ENCODE measurements around the gene PLP2.

PLP2 gene

DNA sequence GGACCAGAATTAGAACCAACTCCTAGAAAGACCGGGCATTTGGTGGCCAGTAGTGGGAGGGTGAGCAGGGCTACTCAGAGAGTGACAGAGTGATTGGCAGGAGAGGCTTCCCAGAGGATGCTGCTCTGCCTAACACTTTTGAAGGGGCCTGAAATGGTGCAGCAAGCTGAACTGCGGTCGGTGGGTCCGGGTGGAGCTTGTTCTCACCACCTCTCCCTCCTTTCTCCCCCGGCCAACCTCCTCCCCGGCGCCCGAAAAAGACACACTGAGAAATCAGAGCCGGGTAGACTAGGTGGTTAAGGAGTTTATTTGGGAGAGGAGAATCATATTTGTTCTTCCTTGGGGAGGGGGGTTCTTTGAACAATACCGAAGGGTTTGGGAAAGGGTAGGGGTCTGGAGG, 15.8 kb downstream of the PLP2 start:
- DNase-seq = no peak

DNA sequence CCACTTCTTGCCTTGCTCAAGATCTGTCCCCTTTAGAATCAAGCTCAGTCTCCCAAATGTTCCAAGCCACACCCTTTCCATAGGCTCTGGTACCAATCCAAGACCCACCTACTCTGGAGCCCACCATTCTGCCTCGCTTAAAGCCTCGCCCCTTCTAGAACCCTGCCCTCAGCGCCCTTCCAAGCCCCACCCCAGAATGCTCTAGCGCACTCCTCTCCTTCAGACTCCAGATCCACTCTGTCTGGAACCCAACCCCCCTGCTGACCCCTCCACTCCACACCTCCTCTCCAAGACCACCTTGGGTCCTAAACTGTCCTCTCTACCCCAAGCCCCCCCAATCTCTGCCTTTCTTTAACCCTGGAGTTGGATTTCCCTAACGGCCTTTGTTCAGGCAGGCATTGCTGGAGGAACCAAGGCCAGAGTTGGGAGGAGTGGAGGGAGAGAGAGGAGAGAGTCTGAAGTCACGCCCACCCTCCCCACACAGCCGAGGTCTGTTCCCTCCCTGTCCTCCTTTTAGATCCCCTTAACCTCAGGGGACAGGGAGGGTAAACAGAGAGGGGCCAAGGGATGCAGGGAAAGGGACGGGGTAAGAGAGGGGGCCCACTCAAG, 16.9 kb downstream of the PLP2 start:
- no peak for DNase-seq

DNA sequence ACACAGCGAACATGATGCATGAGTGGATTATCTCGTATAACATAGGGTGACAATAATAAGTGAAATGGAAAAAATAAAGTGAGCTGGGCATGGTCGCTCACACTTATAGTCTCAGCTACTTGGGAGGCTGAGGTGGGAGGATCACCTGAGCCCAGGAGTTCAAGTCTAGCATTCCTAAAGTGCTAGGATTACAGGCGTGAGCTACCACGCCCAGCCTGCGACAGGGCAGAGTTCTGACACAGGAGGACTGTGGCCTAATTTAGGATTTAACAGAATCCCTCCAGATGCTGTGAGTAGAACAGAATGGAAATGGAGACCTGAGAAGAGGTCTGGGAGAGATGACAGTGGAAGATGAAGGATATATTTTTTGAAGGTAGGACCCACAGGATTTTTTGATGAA, 17.9 kb downstream of the PLP2 start:
- DNase-seq = no peak

DNA sequence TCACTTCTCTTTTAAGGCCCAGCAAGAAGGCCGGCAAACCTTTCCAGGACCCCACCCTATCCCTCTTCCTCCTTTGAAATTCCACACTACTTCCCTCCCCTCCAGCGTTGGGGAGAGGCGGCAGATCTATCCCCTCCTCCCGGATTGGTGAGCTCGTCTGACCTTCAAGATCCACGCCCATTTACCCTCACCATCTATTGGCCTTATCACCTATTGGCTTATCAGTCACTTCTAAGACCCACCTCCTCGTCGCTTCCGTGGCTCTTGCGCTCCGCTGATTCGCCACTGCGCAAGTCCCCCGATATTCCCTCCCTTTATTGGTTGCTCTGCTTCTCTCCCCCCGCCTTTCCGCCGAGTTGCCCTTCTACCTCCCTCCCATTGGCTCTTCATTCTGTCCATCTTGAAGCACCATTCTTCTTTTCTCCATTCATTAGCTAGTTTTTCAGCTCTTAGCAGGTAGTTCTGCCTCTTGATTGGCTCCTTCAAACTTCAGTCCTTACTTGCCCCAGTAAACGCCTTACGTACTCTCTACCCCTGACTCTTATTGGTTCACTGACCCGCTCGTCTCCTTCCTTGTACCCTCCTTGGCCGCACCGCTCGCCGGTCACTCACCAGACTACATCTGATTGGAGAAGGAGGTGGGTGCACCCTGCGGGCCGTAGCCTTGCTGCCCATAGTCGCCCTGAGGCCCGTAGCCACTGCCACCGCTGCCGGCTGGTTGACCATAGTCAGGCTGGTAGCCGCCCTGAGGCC, 19.3 kb downstream of the PLP2 start:
- no peak for DNase-seq

DNA sequence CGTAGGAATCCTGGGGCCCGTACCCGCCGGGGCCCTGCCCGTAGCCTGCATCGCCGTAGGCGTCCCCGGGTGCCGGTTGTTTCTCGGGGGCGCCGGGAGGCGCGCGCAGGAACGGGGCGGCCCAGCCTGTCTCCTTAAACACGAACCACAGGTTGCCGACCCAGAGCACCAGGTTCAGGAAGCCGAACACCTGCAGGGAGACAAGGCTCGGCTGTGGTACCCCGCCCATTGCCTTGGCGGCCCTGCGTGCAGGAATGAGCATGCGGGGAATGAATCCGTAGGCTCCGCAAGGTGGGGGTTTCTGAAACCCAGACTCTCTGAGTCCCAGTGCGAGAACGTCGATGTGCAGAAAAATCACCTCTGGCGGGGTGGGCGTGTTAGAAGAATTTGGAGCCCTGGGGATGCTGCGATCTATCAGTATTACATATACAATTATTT, 19.9 kb downstream of the PLP2 start:
- DNase-seq = no peak

DNA sequence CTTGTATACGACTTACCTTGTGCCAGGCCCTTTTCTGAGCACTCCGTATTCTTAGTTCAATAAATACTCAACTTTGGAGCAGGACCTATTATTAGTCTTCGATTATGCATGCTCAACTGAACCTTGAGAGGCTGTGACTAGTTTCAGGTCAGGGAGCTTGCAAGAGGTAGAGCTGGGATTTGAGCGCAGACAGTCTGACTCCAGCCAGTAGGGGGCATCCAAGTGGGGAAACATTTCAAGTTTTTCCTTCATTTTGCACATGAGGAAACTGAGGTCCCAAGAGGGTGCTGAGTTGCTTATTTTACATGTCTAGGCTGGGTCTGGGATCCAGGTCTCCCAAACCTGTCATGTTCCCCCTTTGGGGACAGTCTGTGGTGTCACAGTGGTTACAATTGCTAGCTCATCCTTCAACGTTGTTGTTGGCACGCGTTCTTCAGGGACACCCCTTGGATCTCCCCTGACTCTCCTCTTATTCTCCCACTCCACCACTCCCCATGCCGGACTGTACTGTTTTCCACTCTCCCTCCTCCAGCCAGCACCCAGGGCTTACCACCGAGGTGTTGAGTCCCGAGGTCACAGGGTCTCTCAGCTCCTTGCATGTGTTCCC, 21.1 kb downstream of the PLP2 start:
- DNase-seq = peak in 1 of 2 experiments; percentile 14

DNA sequence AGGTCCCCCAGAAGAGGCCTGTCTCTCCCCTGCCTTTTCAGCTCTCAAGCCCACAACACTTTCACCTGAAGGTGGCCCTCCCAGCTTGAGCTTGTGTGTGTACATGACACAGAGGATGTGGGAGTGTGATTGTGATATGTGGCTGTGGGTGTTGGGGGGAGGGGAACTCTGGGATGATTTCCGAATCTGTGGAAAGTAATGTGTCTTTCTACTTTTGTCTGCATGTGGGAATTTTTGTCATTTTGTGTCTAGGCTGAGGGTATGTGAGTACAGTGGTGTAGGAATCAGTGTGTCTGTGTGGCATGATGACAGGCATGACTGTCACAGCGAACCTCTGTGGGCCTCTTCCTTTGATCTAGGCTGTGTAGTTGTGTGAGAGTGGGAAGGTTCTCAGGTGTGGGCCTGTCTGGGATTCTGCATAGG, 21.9 kb downstream of the PLP2 start:
- no peak for DNase-seq

DNA sequence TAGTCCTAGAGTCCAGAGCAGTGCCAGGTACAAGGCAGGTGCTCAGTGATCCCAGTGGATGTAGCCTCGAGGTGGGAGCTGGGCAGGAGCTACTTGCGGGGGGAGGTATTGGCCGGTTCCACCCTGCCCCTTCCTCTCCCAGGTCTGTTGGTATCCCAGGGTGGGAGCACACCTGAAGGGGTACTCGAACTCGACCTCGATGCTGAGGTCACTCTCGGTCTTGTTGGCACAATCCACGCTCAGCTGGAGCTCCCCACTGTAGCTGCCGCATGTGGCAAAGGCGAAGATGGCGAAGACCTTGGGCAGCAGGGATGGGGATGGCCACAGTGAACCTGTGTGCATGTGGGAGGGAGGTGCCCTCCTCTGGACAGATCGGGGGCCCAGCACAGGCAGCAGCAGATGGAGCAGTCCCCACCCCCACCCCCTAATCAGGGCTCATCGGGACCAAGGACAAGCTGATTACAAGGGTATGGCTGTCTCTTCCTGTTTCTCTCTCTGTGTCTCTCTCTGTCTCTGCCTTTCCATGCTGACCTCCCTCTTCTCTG, 25.9 kb downstream of the PLP2 start:
- peak in 1 of 2 experiments; percentile 33 for DNase-seq

DNA sequence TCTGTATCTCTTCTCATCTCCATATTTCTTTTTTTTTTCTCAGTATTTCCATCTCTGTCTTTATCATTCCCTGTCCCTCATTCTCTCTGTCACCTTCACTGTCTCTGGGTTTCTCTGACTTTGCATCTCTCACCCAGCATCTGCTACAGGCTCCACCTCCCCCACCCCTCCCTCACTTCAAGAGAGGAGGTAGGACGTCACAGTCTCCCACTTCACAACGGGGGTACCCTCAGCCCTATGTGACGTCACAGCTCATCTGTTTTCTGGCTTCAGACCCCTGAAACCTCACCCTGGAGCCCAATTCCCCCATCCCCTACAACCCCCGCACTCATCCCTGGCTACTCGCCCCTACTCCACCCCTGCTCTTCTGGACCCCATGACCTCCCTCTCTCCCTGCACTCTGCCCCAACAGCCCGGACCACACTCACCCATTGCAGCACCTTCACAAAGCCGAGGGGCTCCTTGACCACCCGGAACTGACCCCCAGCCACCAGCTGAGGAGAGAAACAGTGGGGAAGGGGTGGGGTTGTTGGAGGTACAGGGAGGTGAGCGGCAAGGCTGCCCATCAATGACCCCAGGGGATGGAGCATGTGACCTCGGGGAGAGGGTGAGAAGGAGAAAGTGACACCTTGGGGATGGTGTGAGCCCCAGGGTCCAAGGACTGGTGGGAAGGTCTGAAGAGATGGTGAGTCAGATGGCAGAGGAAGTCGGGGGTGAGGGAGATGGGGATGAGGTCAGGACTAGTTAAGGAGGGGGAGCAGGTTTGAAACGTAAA, 27.0 kb downstream of the PLP2 start:
- DNase-seq = peak in 1 of 2 experiments; percentile 18

DNA sequence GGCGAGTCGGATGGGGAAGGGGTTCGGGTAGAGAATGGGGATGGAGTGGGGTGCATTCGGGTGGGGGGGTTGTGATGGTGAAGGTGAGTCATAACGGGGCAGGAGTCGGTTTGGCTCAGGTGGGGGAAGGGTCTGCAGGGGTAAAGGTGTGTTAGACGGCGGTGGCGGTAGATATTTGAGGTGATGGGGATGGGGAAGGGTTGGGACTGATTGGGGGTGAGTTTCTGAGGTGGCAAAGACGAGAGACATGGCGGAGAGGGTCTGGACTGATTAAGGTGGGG, 27.6 kb downstream of the PLP2 start:
- no peak for DNase-seq

DNA sequence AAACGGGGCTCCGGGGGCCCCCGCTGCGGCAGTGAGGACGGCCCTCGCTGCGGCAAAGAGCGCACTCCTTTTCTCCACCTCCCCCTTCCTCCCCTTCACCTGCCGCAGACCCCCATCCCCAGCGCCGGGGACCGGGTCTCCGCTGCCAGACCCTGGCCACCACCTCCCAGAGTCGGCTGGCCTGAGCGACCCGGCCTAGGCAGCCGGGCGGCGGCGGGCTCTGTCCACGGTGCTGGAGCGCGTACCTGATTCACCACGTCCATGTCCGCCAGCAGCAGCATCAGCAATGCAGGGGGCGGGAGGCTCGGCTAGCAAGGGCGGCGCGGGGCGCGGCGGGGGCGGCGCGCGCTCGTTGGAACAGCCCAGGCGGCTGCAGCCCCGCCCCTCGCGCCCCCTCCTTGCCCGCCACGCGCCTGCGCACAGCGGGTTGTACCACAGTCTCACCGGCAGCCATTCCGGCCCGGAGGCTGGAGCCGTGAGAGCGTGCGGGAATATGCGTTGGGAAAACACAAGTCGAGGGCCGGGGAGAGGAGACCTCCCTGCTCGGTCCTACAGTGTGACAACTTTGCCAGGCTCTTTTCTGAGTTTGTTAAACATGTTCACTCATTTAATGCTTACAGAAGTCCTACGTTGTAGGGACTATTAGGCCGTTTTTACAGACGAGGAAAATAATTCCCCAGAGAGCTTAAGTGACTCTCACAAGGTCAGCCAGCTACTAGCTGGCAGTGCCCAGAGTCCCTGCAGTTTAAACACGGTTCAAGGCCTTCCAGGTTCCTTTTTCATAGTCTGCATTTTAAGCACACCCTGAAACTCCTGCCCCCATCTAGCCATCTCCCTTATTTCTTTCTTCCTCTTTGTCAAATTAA, 28.4 kb downstream of the PLP2 start, which contains the start of gene SYP:
Gene SYP, minus strand, starts transcription at position 288 of the 866 bp plus-strand sequence. Its CDS starts 7 bp downstream, at position 281.
- DNase-seq = peak; percentile 78 to 89

DNA sequence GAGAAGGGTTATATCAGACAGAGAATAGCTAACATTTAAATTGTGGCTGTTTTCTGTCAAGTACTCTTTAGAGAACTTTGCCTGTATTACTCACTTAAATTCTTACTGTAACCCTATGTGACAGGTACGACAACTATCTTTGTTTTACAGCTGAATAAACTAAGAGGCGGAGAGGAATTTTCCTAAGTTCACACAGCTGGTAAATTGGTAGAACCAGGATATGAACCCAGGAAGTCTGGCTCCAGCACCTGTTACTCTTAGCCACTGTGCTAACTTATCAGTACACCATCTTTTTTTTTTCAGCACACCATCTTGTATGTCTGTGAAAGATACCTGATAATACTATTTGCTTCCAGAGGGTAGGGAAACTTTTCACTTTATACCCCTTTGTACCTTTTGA, 30.3 kb downstream of the PLP2 start:
- no peak for DNase-seq

DNA sequence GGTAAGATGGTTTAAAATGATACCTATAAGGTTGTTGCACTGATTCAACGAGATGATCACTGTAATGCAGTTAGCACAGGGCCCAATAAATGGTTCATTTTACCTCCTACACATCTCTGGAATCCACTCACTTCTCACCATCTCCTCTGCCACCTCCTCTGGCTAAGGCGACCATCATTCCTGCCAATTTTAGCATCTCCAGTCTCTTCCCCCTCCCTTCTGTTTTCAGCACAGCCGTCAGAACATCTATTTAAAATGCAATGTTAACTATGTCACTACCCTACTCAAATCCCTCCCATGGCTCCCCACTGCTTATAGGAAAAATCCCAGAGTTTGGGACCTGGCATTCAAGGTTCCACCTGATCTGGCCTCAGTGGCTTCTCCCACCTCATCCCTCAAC, 31.8 kb downstream of the PLP2 start:
- DNase-seq = no peak

DNA sequence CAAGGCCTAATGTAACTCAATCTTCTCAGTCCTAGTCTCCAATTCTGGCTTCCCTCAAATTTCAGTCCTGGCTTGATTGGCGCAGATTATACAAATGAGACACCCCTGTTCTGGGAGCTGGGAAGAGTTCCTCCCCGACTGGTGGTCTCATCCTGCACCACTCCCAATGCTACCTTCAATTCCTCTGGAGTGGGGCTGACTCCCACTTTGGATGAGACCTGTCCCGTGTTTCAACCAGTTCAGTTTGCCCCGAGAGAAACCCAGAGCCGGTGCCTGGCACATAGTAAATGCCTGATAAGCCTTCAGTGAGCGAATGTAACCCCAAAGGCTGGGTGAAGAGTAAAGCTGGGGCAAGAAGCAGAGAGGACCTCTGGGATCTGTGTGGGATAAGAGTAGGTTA, 32.3 kb downstream of the PLP2 start:
- no peak for DNase-seq

DNA sequence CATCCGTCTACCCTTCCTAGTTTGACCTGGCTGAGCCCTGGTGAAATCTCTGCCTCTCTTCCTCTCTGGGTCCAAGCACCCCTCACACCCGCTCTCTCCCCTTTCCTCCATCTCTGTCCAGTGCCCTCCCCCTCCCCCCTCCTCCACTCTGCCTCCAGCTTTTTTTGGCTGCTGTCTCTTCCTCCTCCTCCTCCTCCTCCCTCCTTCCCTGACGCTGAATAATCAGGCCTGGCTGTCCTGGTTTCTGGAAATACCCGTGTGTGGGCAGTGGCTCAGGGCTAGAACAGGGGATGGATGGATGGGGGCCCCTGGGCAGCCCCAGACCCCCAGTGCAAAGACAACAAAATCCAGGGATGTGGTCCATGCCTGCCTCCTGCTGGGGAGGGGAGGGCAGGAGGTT, 33.0 kb downstream of the PLP2 start:
- DNase-seq = no peak

DNA sequence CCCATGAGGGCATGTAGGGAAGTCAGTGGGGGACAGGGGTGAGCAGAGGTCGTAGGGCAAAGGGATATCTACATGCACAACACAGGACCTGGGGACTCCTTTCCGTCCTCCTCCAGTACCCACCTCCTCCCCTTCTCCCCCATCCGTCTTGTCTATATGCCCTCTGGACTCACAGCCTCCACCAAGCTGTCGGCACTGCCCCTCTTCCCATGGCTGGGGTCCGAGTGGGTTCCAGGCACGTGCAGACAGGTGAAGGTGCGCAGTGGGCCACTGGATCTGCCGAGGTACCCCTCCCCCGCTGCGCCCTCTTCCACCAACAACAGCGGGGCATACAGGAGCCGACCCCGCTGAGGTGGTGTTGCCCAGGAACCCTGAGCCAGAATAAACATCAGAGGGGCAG, 33.7 kb downstream of the PLP2 start:
- DNase-seq = no peak

DNA sequence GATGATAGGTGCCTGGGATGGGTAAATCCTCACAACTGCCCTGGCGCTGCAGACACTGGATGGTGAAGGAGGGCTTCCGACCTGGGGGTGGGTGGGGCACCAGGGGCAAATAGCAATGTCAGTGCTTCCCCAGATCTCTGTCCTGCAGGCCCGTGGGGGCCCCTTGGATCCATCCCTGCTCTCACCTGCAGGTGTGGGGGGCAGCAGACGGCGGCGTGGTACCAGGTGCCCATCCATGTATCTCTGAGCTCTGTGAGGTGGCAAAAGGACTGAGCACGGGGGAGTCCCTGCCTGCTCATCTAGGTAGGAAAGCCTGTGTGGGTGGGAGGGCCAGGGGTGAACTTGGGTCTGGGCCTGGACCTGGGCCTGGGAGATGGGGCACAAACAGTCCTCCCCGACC, 34.8 kb downstream of the PLP2 start:
- no peak for DNase-seq

DNA sequence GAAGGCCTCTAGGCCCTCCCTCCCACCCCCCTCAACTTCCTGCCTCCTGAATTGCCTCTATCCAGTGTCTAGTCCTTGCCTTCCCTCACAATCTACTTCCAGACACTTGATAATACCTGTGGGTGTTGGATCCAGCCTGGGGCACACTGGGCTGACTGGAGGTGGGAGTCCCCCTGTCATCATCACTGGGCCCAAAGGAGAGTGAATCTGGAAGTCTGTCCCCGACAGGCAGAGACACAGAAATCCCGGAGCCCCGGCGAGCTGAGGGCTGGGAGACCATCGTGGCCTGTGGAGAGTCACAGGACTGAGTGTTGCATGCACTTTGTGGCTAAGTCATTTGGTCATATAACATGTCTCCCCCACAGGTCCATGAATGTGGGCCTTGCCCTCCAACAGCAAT, 36.7 kb downstream of the PLP2 start:
- no peak for DNase-seq

DNA sequence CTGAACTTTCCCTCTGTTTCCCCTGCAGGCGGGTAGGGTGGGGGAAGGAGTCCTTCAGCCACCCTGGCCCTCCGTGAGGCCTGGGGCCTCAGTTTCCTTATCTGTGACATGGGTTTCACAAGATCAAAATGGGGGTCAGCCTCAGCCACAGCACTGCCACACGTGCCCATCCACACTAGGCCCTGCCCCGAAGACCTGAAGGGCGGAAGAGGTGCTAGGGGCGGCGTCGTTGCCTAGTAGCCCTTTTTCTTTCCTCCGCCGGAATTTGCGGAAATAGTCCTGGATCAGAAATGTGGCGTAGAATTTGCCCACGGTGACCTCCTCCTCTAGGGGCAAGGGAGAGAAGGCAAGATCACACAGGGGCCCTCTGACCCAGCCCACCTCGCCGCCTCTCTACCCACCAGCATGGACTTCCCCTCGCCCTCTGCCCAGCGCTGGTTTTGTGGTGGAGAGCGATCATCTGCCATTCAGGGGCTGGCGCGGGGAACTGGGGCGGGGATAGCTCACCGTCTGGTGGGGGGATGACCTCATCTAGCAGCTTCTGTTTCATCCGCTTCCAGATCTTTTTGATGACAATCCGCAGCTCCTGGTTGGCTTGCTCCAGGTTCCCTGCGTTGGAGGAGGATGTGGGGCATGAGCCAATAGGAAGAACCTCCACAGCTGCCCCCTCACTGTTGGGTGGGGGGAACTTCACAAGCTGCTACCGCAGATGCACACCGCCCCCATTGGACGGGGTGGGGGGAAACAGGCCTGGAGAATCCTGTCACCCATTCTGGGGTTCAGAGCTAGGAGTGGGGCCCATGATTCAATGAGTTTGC, 37.9 kb downstream of the PLP2 start:
- DNase-seq = peak; percentile 26 to 81

DNA sequence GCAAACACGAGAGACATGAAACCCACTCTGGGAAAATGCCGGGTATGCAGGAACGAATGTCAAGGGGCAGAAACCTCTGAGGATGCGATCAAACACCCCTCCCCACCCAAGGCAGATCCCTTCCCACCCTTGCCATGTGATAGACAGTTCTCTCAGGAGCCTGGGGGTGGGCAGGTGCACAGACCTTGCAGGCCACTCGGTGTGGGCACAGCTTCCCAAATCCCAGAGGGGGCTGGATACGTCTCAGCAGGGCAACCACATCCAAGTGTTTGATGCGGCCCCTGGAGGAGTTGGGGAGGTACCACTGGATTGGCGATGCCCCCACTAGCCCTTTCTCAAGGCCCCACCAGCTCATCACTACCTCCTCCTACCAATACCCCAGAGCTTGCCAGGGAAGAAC, 38.7 kb downstream of the PLP2 start:
- no peak for DNase-seq

DNA sequence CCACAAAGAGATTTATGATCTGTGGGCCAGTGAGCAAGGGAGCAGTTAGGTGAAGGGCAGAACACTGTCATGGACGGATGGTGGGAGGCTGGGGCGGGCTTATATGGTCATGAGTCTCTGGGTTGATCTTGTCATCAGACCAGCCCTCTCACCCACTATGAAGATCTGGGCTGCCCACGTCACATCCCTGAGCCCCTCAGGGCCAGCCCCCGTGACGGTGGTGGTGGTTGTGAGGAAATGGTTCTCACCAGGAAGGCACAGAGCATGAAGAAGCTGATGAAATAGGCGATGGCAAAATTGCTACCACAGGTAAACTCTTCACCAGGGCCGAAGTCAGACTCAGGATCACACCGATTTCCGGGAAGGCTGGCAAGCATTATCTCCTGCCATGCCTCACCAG, 39.4 kb downstream of the PLP2 start:
- no peak for DNase-seq

All from NCI-H524 (cell line).